Stimulated activated CD8-positive, alpha-beta memory T cell treated with anti-CD3 and anti-CD28 coated beads, Interleukin-7, amount 100 ng/mL, for 48 hours (primary cell): ENCODE measurements around the gene PTPRG.

ENCODE experiments used
- DNase-seq, 2 donors: peaks; one replicate each; pipeline ENCODE4 v3.0.0-alpha.2; 2020; ENCODE audit warnings: low read depth in 1 of 2; ENCODE audit errors: extremely low read depth in 1 of 2

Gene PTPRG

DNA sequence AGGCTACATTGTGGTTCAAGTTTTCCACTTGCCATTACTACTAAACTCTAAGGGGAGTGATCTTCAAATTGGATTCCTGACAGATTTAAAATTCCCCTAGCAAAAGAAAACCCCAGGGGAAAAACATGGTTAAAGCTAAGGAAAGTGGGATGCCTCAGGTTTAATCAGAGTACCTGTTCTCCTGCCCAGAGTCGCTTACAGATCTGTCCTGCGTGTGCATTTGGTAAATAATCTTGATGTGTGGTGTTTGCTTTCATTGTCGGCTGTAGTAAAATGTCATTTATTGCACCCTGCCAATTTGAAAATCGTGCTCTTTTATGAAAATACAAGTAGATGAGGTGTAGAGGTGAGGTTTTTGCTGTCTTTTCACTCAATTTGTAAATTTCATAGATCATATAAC, 323.4 kb downstream of the PTPRG start:
- DNase-seq: no peak

DNA sequence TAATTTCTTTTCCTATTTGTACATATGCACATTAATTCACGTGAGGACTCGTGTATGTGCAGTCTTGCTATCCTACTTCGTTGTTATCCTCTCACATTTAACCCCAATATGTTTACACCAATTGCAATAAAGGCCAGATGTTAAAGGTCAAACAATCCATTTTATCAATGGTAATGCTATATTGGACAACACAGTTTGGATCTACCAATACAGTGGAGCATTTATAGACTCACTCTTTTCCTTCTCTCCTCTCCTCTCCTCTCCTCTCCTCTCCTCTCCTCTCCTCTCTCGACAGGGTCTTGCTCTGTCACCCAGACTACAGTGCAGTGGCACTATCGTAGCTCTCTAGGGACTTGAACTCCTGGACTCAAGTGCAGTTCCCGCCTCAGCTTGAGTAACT, 324.0 kb downstream of the PTPRG start:
- DNase-seq: no peak

DNA sequence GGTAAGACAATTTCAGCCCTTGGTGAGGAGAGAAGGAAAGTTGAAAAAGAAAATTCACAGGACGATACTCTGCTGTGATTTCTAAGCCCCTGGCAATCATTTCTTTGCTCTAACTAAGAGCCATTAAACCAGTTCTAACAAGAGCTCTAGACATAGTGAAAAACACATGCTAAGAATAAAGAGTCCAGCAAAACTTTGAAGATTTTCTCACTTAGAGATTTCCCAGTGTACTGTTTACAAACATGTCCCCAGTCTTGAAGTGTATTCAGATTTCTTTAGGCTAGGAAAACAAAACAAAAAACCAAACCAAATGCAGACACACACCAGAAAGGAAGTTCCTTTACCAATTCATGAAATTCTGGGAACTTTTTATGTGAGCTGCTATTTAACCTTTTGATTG, 325.8 kb downstream of the PTPRG start:
- DNase-seq: no peak

DNA sequence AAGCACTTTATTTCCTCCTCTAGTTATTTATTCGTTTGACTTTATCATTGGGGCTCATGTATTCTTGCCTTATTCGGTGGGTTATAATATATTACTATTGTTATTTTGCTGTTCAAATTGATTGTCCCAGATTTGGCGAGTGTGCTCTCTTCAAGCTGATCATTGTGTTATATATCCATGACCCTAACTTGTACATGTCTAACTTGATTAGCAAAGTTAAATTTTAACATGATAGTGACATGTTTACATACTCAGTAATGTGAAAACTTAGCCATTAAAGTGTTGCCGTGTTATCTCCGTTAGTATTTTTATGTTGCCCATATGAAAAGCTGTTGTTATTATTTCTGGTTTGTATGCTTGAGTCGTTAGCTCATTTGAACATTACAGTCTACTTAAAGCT, 327.9 kb downstream of the PTPRG start:
- DNase-seq: no peak

DNA sequence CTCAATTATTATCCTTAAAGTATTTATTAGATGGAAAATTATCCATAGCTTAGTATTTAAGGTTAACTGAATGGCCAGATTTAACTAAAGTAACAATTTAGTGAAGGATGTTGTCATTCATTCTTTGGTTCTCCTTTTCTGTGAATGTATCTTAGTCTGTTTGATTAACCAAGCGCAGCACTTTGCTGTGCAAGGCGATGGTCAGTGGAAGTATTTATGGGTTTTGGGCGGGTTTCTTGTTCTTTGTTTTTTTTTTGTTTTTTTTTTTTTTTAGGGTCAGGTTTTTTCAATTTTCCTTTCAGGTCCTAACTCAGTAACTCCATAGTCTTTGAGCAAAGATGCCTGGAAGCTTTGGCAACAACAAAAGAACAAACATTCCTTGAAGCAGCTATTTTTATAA, 328.8 kb downstream of the PTPRG start:
- no peak for DNase-seq

DNA sequence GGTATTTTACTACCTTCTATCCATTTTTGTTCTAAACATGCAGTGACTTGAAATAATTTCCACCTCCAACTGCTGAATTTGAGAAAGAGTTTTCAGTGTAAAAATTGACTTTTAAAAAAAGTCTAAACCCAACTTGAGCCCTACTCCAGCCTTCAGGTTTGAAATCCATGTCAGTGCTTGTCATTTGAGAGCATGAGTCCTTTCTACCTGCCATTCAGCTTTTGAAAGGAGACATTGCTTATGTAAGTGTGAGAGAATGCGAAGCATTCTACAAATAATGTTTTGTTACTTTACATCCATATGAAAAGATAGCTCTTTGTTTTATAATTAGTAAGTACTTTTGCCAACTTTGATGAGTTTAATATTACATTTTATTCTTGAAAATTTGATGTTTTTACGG, 329.2 kb downstream of the PTPRG start:
- DNase-seq: no peak

DNA sequence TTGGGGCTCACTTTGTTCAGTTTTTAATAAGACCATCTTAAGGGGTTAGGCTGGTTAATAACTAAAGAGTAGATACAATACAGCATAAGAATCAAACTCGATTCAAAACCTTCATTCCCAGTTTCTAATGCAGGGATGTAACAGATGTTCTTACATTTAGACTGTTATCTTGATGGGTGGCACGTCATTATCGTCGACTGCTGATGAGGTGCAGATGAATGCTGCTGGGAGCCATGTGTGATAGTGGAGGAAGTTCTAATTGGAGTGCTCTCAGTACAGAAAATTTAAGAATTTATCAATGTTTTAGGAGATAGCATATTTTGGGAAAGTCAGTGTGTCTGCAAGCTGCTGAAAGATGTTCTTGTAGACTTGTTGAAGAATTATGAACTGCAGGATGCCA, 331.5 kb downstream of the PTPRG start:
- no peak for DNase-seq

DNA sequence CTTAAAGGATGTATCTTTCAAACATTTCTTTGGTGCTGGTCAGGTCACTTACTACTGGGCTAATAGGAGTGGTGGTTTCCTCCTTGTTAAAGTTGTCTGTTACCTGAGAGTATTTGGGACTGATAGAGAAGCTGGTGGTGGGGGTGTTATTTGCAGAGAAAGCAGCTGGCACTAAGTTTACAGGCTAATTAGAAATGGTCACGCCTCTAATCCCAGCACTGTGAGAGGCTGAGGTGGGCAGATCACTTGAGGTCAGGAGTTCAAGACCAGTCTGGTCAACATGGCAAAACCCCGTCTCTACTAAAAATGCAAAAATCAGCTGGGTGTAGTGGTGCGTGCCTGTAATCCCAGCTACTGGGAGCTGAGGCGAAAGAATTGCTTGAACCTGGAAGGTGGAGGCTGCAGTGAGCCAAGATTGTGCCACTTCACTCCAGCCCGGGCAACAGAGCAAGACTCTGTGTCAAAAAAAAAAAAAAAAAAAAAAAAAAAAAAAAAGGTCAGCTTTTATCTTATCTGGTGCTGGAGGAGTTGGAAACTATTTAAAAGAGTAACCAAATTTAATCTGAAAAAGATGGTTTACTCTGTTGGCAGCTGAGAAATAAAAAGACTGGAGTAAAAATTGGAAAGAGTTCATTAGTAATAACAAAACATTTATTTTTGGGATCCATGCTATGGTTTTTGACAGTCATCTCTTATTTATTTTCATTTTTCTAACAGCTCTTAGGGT, 332.6 kb downstream of the PTPRG start:
- no peak for DNase-seq

DNA sequence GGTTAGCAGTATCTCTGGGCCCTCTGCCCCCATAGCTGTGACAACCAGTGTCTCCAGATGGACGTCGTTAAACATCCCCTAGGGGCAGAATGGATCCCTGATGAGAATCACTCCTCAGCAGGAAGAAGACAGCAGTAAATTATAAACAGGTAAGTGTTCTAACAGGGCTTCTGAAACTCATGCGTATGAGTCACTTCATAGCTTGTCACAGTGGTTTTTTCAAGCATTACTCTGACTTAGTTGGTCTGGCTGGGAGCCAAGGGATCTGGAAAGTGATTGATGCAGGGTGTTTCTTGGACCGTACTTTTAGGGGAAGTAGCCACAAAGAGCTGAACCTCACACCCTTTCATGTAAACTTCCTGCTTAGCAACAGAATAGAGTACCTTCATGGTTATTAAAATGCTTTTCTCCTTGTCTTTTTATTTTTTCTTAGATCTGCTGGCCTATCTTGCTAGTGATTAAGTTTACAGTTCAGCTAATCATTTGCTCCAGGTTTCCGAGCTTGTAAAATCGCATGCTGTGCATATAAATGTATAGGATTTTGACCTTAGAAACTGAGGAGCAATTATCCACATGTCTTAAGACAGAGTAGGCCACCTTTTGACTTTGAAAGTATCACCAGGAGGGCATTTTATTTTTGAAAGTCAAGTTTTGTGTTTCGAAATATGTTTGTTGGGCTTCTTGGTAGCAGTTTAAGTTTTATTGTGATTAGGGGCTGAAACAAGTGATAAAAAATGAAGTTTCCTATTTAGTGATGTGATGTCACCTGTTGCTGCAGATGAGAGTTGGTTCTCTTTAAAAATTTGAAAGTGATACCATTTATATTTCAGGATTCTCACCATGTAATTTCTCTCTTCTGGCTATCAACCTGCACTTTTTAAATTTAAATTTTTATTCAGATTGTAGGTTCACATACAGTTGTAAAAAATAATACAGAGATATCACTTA, 333.9 kb downstream of the PTPRG start:
- peak in 1 of 2 donors; percentile 54 for DNase-seq

DNA sequence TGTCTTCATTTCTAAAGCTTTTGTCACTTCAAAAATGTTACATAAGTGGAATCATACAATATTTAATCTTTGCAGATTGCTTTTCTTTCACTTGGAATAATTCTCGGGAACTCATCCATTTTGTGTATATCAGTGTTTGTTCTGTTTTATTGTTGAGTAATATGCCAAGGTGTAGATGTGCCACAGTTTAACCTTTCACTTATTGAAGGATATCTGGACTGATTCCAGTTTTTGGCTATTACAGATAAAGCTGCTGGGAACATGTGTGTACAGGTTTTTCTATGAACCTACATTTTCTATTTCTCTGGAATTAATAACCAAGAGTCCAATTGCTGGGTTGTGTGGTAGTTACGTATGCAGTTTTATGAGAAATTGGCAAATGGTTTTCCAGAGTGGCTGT, 334.9 kb downstream of the PTPRG start:
- no peak for DNase-seq

DNA sequence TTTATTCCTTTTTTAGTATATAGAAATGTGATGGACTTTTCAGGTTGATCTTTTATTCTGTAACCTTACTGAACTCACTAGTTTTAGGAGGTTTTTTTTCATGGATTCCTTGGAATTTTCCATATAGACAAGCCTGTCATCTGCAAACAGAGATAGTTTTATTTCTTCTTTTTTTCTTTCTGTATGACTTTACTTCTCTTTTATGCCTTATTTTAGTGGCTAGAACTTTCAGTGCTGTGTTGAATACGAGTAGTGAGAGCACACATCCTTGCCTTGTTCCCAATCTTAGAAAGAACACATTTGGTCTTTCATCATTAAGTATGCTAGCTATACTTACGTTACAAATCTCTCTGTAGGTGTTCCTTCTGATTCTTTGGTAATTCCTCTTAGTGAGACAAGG, 336.5 kb downstream of the PTPRG start:
- no peak for DNase-seq

DNA sequence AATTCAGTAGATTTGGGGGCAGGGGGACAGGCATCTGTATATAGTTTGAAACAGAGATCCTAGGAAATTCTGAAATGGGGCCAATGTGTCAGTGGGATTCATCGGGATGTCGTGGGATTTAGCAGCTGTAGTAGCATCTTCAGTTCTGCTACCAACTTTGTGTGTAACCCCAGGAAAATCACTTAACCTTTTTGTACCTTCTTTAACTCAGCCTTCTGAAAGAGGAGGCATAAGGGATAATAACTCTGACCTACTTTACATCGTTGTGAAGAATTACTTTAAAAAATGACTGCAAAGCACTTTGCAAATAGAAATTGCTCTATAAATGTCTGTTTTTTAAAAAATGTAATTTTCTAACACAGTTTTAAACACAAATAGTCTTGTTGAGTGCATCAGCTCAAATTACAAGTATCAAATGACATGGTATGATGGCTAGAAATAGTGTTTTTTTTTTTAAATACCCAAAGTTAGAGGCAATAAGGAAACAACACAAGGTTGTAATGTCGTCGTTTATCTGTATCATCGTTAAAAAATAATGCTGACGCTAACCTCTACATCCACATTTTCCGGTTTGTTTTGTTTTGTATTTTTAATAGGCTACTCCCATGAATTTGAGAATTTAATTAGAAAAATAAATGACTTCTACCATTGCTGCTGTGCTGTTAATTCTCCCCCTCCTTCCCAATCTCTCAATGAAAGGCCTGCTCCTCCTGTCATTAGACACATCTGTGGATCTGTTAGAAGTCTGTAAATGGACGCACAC, 338.5 kb downstream of the PTPRG start:
- no peak for DNase-seq

DNA sequence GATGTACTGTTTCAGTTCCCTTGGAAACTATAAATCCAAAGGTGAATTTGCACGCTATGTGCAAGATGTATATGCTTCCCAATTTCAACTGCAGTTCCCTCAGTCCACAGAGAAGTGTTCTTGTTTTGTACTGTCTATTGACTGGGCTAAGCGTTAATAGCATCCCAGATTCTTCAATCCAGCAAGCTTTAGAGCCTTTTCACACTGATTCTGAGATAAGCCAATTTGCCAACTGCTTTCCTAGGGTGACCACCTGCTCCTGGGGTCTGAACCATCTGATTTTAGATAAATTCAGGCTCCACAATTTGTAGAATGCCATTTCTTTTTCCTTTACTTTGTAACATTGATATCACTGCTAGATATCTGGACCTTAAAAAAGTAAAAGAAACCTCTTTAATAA, 340.1 kb downstream of the PTPRG start:
- no peak for DNase-seq

DNA sequence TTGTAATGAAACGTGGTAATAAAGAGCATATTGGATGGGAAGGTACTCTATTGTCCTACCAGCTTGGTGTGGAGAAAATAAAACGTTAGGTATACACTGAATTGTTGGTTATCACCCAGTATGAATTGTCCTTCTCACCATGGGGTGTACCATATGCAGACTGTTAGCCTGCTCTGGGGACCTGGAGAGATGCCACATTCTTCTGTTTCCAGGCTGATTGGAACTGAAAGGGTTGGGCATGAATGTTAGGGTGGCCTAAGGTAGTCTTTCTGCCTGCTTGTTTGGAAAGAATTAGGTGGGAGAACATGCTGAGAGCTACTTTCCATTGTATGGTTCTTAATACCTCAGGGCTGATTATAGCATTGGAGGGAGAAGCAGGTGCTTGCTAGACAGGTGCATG, 340.6 kb downstream of the PTPRG start:
- no peak for DNase-seq

DNA sequence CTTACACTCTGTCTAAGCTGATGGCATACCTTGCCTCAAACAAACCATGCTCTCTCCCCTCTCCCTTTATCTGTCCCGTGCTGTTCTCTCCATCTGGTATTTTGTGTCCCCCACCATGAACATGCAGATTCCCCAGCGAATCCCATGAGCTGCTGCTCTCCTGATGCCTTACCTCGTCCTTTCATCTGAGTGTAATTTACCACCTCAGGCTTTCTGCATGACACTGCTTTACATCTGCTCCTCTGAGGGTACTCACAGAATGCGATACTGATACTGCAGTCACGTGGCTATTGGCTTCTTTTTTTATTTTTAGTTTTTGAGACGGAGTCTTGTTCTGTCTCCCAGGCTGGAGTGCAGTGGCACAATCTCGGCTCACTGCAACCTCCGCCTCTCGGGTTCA, 341.7 kb downstream of the PTPRG start:
- DNase-seq: no peak

DNA sequence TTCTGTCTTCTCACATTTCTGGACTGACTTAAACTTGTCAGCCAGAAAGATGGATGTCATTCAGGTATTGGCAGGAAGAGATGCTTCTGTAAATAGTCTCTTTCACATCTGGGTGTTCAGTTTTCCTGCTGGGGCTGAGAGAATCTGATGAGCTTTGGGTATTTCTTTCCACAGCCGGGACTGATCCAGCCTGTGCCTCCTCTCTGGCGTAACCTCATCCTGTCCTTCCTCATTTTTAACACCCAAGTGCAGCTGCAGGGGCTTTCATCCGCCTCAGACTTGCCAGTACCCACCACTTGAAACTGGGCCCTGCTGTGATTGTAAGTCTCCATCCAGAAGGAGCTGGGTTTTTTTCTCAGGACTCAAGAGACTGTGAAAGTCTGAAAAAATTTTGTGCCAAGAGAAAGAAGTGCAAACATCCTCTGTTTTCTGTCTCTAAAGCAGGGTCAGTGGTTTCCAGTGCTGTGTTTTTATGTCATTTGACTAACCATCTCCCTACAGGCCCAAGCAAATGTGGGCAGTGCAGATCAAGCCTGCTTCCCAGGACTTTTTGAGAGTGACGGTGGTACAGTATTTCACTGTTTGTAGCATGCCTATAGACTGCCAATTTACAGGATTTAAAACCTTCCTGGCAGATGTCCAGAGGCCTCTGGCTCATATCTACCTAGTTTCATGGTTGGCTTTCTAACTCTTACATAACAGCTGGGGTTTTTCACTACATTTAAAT, 342.7 kb downstream of the PTPRG start:
- DNase-seq: no peak

DNA sequence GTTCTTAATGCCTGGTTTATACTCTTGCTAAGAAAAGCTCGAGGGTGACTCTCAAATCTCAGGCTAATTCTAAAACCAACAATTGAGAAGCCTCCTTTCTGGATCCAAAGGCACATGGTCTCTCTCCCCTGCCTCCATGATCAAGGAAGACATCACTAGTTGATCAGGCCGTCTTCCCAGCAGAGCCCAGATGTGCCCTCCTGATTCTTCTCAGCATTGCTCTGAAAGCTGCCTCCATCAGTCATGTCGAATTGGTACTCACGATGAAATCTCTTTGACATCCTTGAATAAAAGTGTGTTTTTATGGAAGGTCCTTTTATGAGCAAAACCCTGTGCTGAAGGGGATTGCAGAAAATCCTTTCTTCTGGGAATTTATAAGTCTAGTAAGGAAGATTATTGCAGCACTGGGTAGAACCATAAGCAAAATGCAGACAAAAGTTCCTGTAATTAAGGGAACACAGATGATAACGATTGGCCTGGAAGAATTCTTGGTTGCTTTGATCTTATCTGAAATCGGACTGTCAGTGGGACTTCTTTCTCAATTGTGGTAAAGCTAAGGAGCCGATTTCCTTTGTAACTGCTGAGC, 345.9 kb downstream of the PTPRG start:
- no peak for DNase-seq

DNA sequence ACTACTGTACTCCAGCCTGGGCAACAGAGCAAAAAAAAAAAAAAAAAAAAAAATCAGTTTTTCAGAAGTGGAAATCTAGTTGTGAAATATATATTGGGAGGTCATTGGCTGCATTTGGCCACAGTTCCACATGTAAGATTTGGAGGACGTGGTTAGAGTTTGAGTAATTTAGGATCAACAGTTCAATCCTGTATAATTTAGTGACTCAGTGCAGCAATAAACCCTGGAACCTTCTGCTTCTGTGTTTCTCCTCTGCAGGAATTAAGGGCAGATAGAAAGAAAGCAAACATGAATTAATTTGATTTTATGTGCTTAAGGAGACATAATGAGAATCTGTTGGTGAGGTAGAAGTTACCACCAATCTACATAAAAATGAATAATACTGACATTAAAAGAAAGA, 347.0 kb downstream of the PTPRG start:
- no peak for DNase-seq

DNA sequence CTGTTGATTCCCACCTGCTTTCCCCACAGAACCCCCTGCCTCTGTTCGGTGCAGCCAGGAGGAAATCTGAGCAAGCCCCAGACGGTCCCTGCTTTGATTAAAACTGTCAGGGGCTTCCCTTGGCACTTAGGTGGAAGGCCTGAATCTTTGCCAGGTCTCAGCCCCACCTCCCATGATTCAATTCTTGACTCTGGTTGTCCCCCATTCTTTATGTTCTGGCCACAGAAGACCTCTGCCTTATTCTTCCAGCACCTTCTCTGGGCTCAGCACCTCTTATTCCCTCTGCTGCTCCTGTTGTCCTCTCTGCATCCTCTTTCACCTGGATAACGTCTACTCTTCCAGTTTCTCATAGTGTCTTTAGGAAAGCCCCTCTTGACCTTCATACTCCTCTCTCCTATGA, 349.4 kb downstream of the PTPRG start:
- no peak for DNase-seq

DNA sequence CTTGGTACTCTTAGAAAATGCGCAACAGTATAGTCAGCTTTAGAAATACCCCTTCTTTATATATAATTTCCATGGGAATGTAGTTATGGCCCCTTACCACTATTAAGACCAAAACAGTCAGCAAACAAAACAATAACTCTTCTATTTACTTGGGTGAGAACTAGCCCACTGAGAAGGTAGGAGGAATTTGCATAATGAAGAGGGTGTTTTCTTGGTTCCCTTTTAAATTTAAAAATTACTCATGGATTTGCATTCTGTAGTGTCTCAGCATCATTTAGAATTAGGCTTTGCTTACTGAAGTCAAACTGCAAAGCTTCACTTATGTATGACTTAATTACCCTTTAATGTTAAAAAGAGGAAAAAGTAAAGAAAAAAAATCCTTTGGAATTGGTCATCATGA, 350.8 kb downstream of the PTPRG start:
- DNase-seq: no peak

DNA sequence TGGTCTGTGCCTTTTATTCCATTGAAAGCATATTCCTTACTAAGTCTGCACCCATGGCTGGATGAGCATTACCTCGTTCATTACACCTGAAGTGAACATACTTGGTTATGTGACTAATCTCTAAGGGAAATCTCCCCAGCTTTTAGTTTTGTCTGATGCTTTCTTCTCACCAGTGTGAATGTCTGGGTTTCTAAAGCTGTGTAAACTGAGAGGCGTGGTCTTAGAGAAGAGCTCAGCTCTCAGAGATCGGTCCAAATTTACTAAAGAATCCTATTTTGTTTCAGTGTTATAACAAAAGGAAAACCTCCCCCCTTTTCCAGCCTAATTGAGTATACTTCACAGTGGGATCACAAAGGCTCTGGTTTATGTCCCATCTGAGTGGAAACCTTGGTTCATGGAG, 352.3 kb downstream of the PTPRG start:
- no peak for DNase-seq
